Fibroblast of lung (primary cell): ENCODE data around the gene DNALI1. TPM values are rescaled to one million over a fixed set of nuclear protein-coding genes. Genes with fewer than 3 reads are reported as not detected.

Source experiments
- DNase-seq, 2 donors: peaks; one replicate each; pipeline versions ENCODE4 v3.0.0 to v3.0.0-alpha.2; 2010; ENCODE audit warnings: low read depth in 2 of 2
- H2AFZ ChIP-seq: 2 replicates; pipeline ENCODE4 v1.5.1; 2012; ENCODE audit warnings: low read length, control low read depth, inconsistent platforms
- H3K27ac ChIP-seq: 2 replicates; pipeline ENCODE4 v1.5.1; 2011; ENCODE audit warnings: low read length, control low read depth; ENCODE audit not compliant: insufficient read depth
- H3K27me3 ChIP-seq: 2 replicates; pipeline ENCODE4 v1.5.1; 2011; ENCODE audit warnings: mild to moderate bottlenecking, low read length; ENCODE audit not compliant: control insufficient read depth, insufficient read depth
- H3K36me3 ChIP-seq: 2 replicates; pipeline ENCODE4 v1.5.1; 2011; ENCODE audit warnings: low read length; ENCODE audit not compliant: control insufficient read depth, insufficient read depth
- H3K4me1 ChIP-seq: 2 replicates; pipeline ENCODE4 v1.5.1; 2011; ENCODE audit warnings: low read length; ENCODE audit not compliant: control insufficient read depth, insufficient read depth; ENCODE audit errors: extremely low read depth
- H3K4me2 ChIP-seq: 2 replicates; pipeline ENCODE4 v1.5.1; 2011; ENCODE audit warnings: low read length, control low read depth; ENCODE audit not compliant: insufficient read depth; ENCODE audit errors: extremely low read depth
- H3K4me3 ChIP-seq, 4 experiments: fragments of 200-600 bp in 1 of 4; sonication (generic) in 1 of 4; replicated peaks in 1 of 4; 2 replicates each; pipeline ENCODE4 v1.5.1; 2011 to 2016; ENCODE audit warnings: low read length in 4 of 4, low read depth in 3 of 4, mild to moderate bottlenecking in 3 of 4, control low read depth in 2 of 4, inconsistent platforms in 1 of 4, mixed read lengths in 1 of 4; ENCODE audit not compliant: insufficient read depth in 1 of 4; ENCODE audit errors: control extremely low read depth in 1 of 4
- H3K79me2 ChIP-seq: 2 replicates; pipeline ENCODE4 v1.5.1; 2012; ENCODE audit warnings: mild to moderate bottlenecking, low read length, inconsistent platforms; ENCODE audit not compliant: control insufficient read depth, insufficient read depth
- H3K9ac ChIP-seq: 2 replicates; pipeline ENCODE4 v1.5.1; 2011; ENCODE audit warnings: mild to moderate bottlenecking, low read length, control low read depth; ENCODE audit not compliant: insufficient read depth
- H3K9me3 ChIP-seq: 2 replicates; pipeline ENCODE4 v1.5.1; 2012; ENCODE audit warnings: low read depth, low read length; ENCODE audit not compliant: control insufficient read depth, insufficient read depth
- H4K20me1 ChIP-seq: 2 replicates; pipeline ENCODE4 v1.5.1; 2011; ENCODE audit warnings: low read length; ENCODE audit not compliant: control insufficient read depth, insufficient read depth; ENCODE audit errors: extremely low read depth
- CTCF ChIP-seq, 2 donors: IDR thresholded peaks in 1 of 2; conservative IDR thresholded peaks in 1 of 2; 1 replicate in 1 of 2; 2 replicates in 1 of 2; pipeline ENCODE4 v1.5.1; 2011 to 2012; ENCODE audit warnings: low read length in 2 of 2, control low read depth in 1 of 2, inconsistent platforms in 1 of 2, low read depth in 1 of 2, mild to moderate bottlenecking in 1 of 2
- EZH2 ChIP-seq: IDR thresholded peaks from 2 replicates; pipeline ENCODE4 v1.5.1; 2012; ENCODE audit warnings: low read length, control low read depth, mild to moderate bottlenecking; ENCODE audit errors: missing control alignments
- polyA plus RNA-seq, 2 donors: library from polyadenylated mRNA; depleted of rRNA in 1 of 2; stranded (reverse) in 1 of 2; unstranded in 1 of 2; fragments of >200 nt; gene quantifications; 2 replicates each; pipeline ENCODE4 v1.2.1, GENCODE V29; 2011 to 2012; ENCODE audit warnings: missing spikeins in 1 of 2
- total RNA-seq: library from RNA; depleted of rRNA; stranded (reverse); fragments of >200 nt; gene quantifications from 2 replicates; pipeline ENCODE4 v1.2.1, GENCODE V29; 2014

Gene DNALI1
- total and polyA plus RNA-seq, 2 donors (not counting 1 experiment from before 2014, with no cell fraction given) = 5.0 to 8.3 TPM

DNA sequence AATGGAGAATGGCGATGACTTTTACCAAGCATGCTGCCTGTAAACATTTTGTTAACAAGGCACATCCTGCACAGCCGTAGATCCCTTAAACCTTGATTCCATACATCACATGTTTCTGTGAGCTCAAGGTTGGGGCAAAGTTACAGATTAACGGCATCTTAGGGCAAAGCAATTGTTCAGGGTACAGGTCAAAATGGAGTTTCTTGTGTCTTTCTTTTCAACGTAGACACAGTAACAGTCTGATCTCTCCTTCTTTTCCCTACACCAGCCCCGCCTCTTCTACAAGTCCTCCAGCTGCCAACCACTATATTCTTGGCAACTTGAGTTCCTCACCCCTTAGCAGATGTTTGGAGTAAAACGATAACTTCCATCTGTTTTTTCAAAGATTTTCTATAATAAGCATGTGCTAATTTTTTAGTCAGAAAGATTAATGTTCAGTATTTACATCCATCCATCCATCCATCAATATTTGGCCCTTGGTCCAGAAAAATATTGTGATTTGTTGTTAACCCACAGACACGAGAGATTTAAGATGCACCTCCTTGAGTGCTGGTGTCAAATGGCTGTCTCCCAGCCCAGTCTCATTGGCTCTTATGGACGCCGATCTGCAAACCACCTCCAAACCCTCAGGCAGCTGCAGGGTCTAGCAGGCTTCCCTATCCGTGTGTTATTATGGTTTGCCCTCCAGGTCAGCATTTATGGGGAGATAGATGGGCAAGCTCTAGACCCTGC is 3.8 kb downstream of the DNALI1 start:
- H2AFZ ChIP-seq = no peak overlapping the region
- no peaks in the 10 kb centered on the region for H3K27me3 ChIP-seq
- DNase-seq = peak in 1 of 2 donors; percentile 43
- H3K4me2 ChIP-seq = peak overlapping the region; percentile 15
- H3K4me1 ChIP-seq = peaks cover 9% of the 10 kb centered on the region
- H3K27ac ChIP-seq = no peak overlapping the region
- peaks cover 5% of the 10 kb centered on the region for H3K36me3 ChIP-seq
- H4K20me1 ChIP-seq = no peaks in the 10 kb centered on the region
- no peaks in the 10 kb centered on the region for H3K9me3 ChIP-seq
- H3K79me2 ChIP-seq = no peaks in the 10 kb centered on the region
- no peak overlapping the region for H3K4me3 ChIP-seq
- no peak overlapping the region for H3K9ac ChIP-seq
- TF ChIP-seq CTCF (conservative IDR thresholded peaks at IDR 0.05 in 1 of 2, IDR thresholded peaks at IDR 0.05 in 1 of 2; ENCODE audit: low read depth in 1 of 2, low read length in 2 of 2) (no peak), EZH2 (no peak)

- H3K9ac ChIP-seq = no peak overlapping the region
- TF ChIP-seq CTCF (conservative IDR thresholded peaks at IDR 0.05 in 1 of 2, IDR thresholded peaks at IDR 0.05 in 1 of 2; ENCODE audit: low read depth in 1 of 2, low read length in 2 of 2) (peak; percentile 31 to 51), EZH2 (no peak)
- H3K9me3 ChIP-seq = no peaks in the 10 kb centered on the region
- H3K4me2 ChIP-seq = peak overlapping the region; percentile 15
- peak; percentile 21 to 31 for DNase-seq
- no peak overlapping the region for H2AFZ ChIP-seq
- no peak overlapping the region for H3K27ac ChIP-seq
- H3K79me2 ChIP-seq = no peaks in the 10 kb centered on the region
- H4K20me1 ChIP-seq = no peaks in the 10 kb centered on the region
- H3K4me3 ChIP-seq = no peak overlapping the region
- peaks cover 7% of the 10 kb centered on the region for H3K4me1 ChIP-seq
- no peaks in the 10 kb centered on the region for H3K27me3 ChIP-seq
- H3K36me3 ChIP-seq = peaks cover 5% of the 10 kb centered on the region
These were observed 4.7 kb downstream of the DNALI1 start for GRCh38 chr1:37561133-37562132.

- no peak for TF ChIP-seq EZH2
- no peak for TF ChIP-seq CTCF (conservative IDR thresholded peaks at IDR 0.05 in 1 of 2, IDR thresholded peaks at IDR 0.05 in 1 of 2; ENCODE audit: low read depth in 1 of 2, low read length in 2 of 2)
- Histone ChIP-seq H3K27ac (no peak overlapping the region), H3K27me3 (no peaks in the 10 kb centered on the region), H3K4me1 (peaks cover 2% of the 10 kb centered on the region), H3K9me3 (no peaks in the 10 kb centered on the region), H3K9ac (no peak overlapping the region), H3K4me2 (no peak overlapping the region), H3K4me3 (no peak overlapping the region), H3K36me3 (peaks cover 9% of the 10 kb centered on the region), H3K79me2 (no peaks in the 10 kb centered on the region), H2AFZ (no peak overlapping the region), H4K20me1 (no peaks in the 10 kb centered on the region)
- DNase-seq = no peak
These were observed 6.2 kb downstream of the DNALI1 start for GRCh38 chr1:37562984-37563383.
